WERI-Rb-1 (cell line): ENCODE measurements around the gene ERN1.

Experiments
- DNase-seq: peaks from one replicate; pipeline ENCODE4 v3.0.0-alpha.2; 2020
- H3K27ac ChIP-seq: fragments of 250-450 bp; sonication (Bioruptor Pico); 2 replicates; pipeline ENCODE4 v1.5.1; 2020; ENCODE audit warnings: mild to moderate bottlenecking, moderate library complexity
- H3K27me3 ChIP-seq: fragments of 250-450 bp; sonication (Bioruptor Pico); 2 replicates; pipeline ENCODE4 v1.5.1; 2021; ENCODE audit warnings: mild to moderate bottlenecking, low read depth, moderate library complexity; ENCODE audit not compliant: insufficient read depth, severe bottlenecking
- H3K36me3 ChIP-seq: fragments of 250-450 bp; sonication (Bioruptor Pico); 2 replicates; pipeline ENCODE4 v1.5.1; 2020; ENCODE audit warnings: mild to moderate bottlenecking, moderate library complexity
- H3K4me3 ChIP-seq: 2 replicates; pipeline ENCODE4 v1.5.1; 2011; ENCODE audit warnings: low read depth, mild to moderate bottlenecking, control low read depth, low read length
- H3K9me3 ChIP-seq: fragments of 250-450 bp; sonication (Bioruptor Pico); 2 replicates; pipeline ENCODE4 v1.5.1; 2021; ENCODE audit warnings: mild to moderate bottlenecking, moderate library complexity; ENCODE audit not compliant: severe bottlenecking
- TF ChIP-seq, protein P1 (sequence below): IDR thresholded peaks from 2 replicates; pipeline ENCODE4 v1.5.1; 2011; ENCODE audit warnings: low read depth, mild to moderate bottlenecking, control low read depth, inconsistent platforms, low read length

ERN1 gene

DNA sequence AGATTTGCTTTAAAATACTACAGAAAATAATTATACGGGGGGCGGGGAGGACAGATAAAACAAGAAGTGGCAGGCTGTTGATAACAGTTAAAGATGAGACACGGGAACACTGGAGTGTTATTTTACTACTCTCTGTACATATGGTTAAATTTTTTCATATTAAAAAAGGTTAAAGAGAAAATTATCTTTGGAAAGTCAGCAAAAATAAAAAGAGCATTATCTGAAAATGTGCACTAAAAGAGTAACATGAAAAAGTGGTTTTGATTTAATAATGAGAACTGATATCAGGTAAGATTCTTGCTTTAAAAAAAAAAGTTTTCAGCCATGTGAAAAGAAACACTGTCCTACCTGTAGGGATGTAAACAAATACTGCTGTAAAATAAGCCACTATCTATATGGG, 46.9 kb downstream of the ERN1 start:
- DNase-seq: no peak
- Histone ChIP-seq H3K36me3 (peaks cover 12% of the 10 kb centered on the region), H3K9me3 (no peaks in the 10 kb centered on the region), H3K27me3 (no peaks in the 10 kb centered on the region), H3K27ac (peak overlapping the region; percentile 92), H3K4me3 (peak overlapping the region; percentile 37)
- TF ChIP-seq, protein P1, sequence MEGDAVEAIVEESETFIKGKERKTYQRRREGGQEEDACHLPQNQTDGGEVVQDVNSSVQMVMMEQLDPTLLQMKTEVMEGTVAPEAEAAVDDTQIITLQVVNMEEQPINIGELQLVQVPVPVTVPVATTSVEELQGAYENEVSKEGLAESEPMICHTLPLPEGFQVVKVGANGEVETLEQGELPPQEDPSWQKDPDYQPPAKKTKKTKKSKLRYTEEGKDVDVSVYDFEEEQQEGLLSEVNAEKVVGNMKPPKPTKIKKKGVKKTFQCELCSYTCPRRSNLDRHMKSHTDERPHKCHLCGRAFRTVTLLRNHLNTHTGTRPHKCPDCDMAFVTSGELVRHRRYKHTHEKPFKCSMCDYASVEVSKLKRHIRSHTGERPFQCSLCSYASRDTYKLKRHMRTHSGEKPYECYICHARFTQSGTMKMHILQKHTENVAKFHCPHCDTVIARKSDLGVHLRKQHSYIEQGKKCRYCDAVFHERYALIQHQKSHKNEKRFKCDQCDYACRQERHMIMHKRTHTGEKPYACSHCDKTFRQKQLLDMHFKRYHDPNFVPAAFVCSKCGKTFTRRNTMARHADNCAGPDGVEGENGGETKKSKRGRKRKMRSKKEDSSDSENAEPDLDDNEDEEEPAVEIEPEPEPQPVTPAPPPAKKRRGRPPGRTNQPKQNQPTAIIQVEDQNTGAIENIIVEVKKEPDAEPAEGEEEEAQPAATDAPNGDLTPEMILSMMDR: no peak

DNA sequence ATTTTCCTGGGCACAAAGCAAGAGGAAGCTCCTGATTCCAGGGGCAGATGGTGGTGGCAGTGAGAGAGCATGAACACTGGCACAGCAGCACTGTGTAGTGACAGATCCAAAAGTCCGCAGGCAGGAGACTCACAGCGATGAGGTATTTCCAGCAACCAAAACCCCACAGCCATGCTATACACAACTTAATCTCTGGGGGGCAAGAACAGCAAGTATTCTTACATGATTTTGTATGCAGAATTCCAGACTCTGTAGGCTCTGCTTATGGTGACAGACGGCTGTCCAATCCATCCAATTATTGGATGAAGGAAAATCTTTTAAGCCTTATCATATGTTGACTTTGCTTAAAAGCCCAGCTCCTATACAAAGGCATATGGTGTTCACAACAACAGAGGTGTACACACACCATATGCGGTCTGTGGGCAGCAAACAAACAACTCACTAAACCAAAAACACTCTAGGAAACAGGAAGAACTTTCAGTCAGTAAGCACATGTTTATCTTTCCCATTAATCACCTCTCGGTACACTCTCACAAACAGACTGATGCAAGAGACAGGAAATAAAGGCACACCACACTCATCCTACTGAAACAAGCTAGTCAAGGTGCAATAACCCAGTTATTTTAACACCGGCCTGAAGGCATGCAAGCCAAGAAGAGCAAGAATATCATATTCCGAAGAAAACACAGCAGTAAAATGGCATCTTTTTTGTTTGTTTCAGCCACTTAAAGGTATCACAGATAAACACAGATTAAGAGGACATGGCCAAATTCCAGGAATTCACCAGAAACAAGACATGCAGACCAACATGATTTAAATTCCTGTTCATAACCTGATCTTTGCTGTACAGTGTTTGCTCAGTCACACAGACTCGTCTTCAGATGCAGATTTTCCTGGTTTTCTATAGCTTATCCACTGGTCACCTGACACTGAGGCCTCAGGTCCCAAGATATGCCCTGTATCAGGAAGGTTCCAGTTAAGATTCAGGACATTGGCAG, 47.8 kb downstream of the ERN1 start:
- TF ChIP-seq, protein P1: peak; percentile 41; the same call in 1 of the 2 replicates
- Histone ChIP-seq H3K4me3 (peak overlapping the region; percentile 37), H3K27me3 (no peaks in the 10 kb centered on the region), H3K9me3 (no peaks in the 10 kb centered on the region), H3K27ac (peak overlapping the region; percentile 92), H3K36me3 (peaks cover 16% of the 10 kb centered on the region)
- DNase-seq: peak; percentile 85

DNA sequence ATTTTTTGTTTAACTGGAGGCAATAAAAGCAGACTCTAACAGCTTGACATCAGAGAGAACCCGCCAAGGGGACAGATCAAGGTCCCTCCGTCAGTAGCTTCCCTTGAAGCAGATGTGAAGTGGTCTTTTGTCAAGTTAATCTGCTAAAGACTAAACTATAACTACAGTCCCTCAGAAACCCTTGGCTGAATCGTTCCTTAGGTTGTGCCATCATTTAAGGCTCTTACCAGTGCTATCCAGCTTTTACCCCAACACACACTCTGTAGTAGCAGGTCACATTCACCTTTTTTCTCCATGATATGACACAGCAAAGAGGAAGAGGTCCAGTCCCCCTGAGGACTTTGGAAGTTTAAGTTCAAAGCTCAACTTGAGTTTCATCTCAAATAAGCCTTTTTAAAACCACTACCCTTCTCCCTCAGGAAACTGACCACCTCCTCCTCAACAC, 49.7 kb downstream of the ERN1 start:
- Histone ChIP-seq H3K27ac (peak overlapping the region; percentile 92), H3K9me3 (no peaks in the 10 kb centered on the region), H3K36me3 (peaks cover 19% of the 10 kb centered on the region), H3K4me3 (no peak overlapping the region), H3K27me3 (no peaks in the 10 kb centered on the region)
- peak; percentile 57 for DNase-seq
- TF ChIP-seq, protein P1: no peak

DNA sequence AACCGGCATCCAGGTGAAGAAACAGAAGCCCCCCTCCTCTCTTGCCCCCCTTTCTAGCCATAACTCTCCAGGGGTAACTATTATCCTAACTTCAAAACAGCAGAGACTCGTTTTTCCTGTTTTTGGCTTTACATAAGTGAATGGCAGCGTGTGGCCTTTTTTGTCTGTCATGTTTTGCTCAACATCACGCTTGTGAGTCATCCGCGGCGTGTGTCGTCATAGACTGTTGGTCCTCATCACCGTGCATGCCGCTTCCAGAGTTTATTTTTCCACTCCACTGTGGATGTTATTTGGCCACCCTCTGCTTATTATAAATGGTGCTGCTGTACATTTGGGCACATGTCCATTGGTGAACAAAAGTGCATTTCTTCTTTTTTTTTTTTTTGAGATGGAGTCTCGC, 52.6 kb downstream of the ERN1 start:
- DNase-seq: no peak
- Histone ChIP-seq H3K27ac (no peak overlapping the region), H3K27me3 (no peaks in the 10 kb centered on the region), H3K36me3 (peaks cover 30% of the 10 kb centered on the region), H3K4me3 (no peak overlapping the region), H3K9me3 (no peaks in the 10 kb centered on the region)
- TF ChIP-seq, protein P1: no peak

DNA sequence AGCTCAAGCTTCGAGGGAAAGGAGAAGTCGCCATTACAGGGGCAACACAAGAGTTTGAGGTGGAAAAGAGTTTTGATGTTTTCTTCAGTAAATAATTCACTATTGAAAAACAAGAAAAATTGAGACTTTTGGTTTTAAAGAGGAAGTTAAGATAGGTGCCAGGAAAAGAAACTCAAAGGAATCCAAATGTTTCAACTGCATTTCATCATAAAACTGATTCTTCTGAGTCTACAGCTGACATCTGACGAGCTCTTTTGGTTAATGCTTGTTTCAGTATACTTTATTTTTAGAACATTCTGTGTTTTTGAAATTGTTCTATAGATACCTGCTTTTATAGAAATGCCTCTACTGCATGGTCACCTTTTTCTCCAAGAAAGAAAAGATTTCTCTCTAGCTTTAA, 54.0 kb downstream of the ERN1 start:
- no peaks in the 10 kb centered on the region for H3K27me3 ChIP-seq
- H3K9me3 ChIP-seq: no peaks in the 10 kb centered on the region
- peaks cover 45% of the 10 kb centered on the region for H3K36me3 ChIP-seq
- no peak overlapping the region for H3K4me3 ChIP-seq
- DNase-seq: no peak
- TF ChIP-seq, protein P1: no peak
- H3K27ac ChIP-seq: no peak overlapping the region
